HG02678 (cell line): ENCODE results near the gene PIK3R3.
"Not testable (repeated sequence)": the region's sequence is repeated elsewhere in the genome, so short reads cannot be mapped to it uniquely, and the experiment has no call there.

ENCODE experiments used
- ATAC-seq: cut with Tn5 transposase; IDR thresholded peaks from one replicate; pipeline ENCODE4 v1.9.1; 2021; ENCODE audit warnings: mild to moderate bottlenecking, moderate library complexity; ENCODE audit not compliant: unreplicated experiment

PIK3R3 gene

DNA sequence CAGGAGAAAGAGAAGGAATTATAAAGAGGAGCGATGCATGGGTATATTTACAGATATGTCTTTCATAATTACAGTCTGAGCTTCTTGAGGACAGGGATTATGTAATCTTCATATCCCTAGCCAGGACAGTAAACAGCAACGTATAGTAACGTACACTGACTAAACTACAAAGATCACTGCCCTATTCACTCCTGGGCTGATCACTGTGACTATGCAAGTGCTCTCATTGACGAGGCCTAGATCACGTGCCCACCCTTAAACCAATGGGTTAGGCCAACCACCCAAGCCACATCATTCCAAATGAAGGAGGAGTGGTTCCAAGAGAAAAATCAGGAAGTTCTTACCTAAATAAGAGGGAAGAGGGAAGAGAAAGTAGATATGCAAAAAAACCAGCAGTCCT is 18.5 kb downstream of the PIK3R3 start:
- ATAC-seq: no peak

GRCh38 chr1:46112108-46112507 is 20.3 kb downstream of the PIK3R3 start:
- no peak for ATAC-seq

- ATAC-seq: no peak
Measured at GRCh38 chr1:46110521-46110920, 21.9 kb downstream of the PIK3R3 start.

- no peak for ATAC-seq
Measured at GRCh38 chr1:46102769-46103476, 29.5 kb downstream of the PIK3R3 start.

- no peak for ATAC-seq
Measured at GRCh38 chr1:46099215-46099614, 33.2 kb downstream of the PIK3R3 start.

DNA sequence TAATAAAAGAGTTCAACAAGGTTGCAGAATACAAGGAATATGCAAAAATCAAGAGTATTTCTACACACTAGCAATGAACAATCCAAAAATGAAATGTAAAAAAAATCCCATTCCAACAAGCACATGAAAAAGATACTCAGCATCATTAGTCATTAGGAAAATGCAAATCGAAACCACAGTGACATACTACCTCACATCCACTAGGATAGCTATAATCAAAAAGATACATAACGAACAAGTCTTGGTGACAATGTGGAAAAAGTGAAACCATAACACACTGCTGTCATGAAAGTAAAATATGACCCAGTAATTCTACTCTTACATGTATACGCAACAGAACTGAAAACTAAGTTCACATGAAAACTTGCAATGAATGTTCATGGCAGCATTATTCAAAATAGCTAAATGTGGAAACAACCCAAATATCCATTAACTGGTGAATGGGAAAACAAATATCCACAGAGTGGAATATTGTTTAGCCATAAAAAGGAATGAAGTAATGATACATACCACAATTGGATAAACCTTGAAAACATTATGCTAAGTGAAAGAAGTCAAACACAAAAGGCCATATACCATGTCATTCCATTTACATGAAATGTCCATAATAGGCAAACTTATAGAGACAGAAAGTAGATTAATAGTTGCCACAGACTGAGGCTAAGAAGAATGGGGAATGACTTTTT is 34.3 kb downstream of the PIK3R3 start:
- no peak for ATAC-seq

DNA sequence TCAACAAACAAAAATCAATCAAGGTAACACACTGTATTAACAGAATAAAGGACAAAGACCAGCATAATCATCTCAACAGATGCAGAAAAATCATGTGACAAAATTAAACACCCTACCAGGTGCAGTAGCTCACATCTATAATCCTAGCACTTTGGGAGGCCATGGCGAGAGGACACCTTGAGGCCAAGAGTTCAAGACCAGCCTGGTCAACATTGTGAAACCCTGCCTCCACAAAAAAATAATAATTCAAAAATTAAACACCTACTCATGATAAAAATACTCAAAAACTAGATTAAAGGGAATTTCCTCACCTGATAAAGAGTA is 35.3 kb downstream of the PIK3R3 start:
- no peak for ATAC-seq

- ATAC-seq: no peak
Measured at GRCh38 chr1:46096269-46097148, 35.9 kb downstream of the PIK3R3 start.

DNA sequence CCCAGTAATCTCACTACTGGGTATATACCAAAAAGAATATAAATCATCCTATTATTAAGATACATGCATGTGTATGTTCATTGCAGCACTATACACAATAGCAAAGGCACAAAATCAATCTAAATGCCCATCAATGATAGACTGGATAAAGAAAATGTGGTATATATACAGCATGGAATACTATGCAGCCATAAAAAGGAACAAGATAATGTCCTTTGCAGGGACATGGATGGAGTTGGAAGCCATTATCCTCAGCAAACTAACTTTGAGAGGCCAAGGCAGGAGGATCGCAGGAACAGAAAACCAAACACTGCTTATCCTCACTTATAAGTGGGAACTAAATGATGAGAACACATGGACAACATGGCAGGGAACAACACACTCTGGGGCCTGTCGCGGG is 37.3 kb downstream of the PIK3R3 start:
- ATAC-seq: not testable (repeated sequence)

DNA sequence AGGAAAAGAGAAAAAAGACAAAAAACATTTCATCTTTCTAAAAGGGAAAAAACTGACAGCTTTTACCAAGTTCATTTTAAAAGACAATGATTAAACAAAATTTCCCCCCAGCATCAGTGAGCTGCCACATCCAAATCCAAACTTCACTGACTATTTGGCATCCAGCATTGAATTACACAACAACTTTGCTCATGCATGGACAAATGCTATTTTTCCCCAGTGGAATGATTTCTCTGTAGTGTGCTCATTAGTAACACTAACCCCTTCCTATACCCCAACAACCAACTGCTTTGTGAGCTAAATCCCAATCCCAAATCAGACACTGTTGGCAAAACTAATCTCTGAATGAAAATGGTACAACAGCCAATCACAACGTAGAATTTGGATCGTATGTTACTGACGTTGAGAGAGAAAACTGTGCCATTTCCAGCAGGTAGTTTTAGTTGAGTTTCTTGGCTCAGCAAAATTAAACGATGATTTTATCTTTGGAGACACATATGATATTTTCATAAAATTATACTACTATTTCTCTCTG is 37.9 kb downstream of the PIK3R3 start:
- ATAC-seq: no peak

GRCh38 chr1:46093832-46094231 is 38.6 kb downstream of the PIK3R3 start:
- ATAC-seq: not testable (repeated sequence)

DNA sequence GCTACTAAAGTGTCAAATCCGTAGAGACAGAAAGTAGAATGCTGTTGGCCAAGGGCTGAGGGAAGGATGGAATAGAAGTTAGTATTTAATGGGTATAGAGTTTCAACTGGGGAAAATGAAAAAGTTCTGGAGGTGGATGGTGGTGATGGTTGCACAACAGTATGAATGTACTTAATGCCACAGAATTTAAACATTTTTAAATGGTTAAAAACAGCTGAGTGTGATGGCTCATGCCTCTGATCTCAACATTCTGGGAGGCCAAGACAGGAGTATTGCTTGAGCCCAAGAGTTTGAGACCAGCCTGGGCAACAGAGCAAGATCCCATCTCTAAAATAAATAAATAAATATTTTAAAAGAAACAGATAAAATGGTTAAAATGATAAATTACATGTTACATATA is 44.5 kb downstream of the PIK3R3 start:
- no peak for ATAC-seq

DNA sequence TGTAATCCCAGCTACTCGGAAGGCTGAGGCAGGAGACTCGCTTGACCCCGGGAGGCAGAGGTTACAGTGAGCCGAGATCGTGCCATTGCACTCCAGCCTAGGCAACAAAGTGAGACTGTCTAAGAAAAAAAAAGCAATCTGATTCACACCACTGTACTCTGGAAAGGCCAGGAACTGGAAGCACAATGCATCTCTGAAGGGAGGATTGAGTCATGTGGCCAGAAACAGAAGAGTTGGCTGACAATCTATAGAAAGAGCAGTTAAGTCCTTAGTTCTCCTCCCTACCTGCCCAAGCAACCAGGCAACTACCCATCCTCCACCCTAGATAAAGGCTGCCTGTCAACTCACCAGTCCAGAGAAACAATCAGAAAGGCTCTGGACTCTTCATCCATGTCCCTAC is 45.9 kb downstream of the PIK3R3 start:
- ATAC-seq: no peak

DNA sequence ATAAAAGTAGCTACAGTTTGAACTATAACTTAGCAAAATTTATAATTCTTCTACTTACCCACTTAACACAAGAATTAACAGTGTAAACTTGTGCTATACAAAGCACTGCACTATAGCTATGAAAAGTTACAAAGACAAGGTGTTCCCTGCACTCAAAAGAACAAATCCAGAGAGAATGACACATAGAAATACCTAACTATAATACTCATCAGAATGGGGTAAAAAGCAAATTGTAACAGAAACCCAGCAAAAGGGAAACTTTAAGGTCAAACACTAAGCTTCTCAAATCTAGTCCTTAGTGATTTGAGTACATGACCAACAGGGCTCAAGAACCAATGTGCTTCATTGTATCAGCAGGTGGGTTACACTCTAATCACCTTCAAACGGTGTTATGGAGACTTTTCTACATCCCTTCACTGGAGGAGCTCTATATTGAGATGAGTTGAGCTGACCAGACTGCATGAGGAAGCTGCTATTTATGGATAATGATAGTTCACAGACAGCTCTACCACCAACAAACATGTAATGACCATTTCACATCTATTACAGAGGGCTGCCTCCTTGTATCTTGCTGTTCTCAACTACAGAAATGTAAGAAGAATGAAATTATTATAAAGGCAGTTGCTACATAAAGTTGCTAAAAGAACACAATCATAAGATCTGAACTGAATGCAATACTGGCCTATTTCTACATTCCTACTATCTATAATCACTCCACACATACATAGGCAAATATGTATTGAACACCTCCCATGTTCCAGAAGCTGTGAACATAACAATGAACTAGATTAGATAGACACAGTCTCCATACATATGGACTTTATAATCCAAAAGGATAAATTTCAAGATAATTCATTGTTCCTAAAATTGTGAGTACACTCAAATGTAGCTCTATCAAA is 47.6 kb downstream of the PIK3R3 start:
- ATAC-seq: no peak

- ATAC-seq: no peak
Measured at GRCh38 chr1:46083579-46083978, 48.9 kb downstream of the PIK3R3 start.

- ATAC-seq: no peak
Measured at GRCh38 chr1:46081619-46082018, 50.8 kb downstream of the PIK3R3 start.

DNA sequence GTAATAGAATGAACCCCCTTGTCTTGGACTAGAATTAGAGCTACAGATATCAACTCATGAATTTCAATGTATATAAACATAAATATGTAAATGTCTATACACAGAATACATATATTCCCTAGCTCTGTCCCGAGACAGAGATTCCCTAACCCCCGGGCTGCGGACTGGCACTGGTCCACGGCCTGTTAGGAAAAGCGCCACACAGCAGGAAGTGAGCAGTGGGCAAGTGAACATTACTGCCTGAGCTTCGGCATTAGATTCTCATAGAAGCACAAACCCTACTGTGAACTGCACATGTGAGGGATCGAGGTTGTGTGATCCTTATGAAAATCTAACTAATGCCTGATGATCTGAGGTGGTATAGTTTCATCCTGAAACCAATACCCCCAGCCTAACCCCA is 51.2 kb downstream of the PIK3R3 start:
- ATAC-seq: no peak

- ATAC-seq: no peak
Measured at GRCh38 chr1:46080257-46080656, 52.2 kb downstream of the PIK3R3 start.

- ATAC-seq: no peak
Measured at GRCh38 chr1:46077644-46078043, 54.8 kb downstream of the PIK3R3 start.

DNA sequence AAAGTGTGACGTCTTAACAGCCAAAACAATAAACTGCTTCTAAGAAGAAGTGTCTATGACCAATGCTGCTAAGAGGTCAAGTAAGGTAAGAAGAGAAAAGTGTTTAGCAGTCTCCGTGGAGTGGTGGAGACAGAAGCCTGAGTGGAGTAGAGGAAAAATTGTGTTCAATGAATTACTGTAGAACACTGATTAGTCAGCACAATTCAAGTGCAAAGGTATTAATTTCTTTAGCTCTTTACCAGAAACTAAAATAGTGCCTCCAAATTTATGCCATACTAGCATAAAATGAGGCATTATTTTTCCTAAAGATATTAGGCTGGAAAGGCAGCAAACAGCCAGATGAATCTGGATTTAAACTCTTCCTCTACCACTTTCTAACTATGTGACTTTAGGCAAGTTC is 56.1 kb downstream of the PIK3R3 start:
- no peak for ATAC-seq

GRCh38 chr1:46072975-46073374 is 59.5 kb downstream of the PIK3R3 start:
- ATAC-seq: no peak
